ENCODE measurements around the gene DEFB114. TPM values are rescaled to one million over a fixed set of nuclear protein-coding genes. Genes with fewer than 3 reads are reported as not detected.
A peak's percentile ranks its signal among the peaks of the same experiment; 100 is the strongest.

The DEFB114 gene
- total RNA-seq, 1 experiment from 2014 or later, result not detected

DNA sequence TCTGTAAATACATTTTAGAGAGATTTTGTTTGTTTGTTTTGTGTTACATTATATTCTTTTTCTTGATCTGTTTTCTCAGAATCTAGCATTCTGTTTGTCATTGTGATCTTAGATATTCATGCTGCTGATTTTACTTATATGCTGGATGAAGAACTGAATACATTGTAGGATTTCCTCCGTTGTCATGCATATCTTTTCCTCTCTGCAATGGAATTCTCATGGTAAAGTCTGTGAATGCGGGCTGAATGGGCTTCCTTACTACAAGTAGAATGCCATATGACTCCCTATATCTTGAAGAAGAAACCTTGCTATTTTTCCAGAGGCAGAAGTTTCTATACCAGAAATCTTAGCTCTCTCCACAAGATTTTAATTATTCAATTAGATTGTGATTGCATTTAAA is 2.4 kb upstream of the DEFB114 start:
- no peaks in the 10 kb centered on the region for H3K79me2 ChIP-seq (ENCODE audit: insufficient read depth, low read length)
- no peak overlapping the region for H3T11ph ChIP-seq (ENCODE audit: low read length)
- no peak overlapping the region for H3K27ac ChIP-seq (ENCODE audit: insufficient read length, low read depth, low read length)
- H2BK12ac ChIP-seq (ENCODE audit: insufficient read length, low read depth, low read length), result no peak overlapping the region
- no peak overlapping the region for H2BK15ac ChIP-seq (ENCODE audit: low read depth, low read length)
- H2BK120ac ChIP-seq (ENCODE audit: low read depth, low read length, poor library complexity, severe bottlenecking), result no peak overlapping the region
- no CpG with 5 or more reads among the region's 2 CpGs for WGBS (ENCODE audit: extremely low coverage, insufficient read length, low lambda C conversion rate)
- H4K20me1 ChIP-seq (ENCODE audit: control insufficient read depth, insufficient read depth, insufficient read length), result no peaks in the 10 kb centered on the region
- DNase-seq, result no peak
- no peak overlapping the region for H3K56ac ChIP-seq (ENCODE audit: insufficient read length, low read depth, low read length)
- H3K4me2 ChIP-seq (ENCODE audit: insufficient read depth, insufficient read length, low read length), result no peak overlapping the region
- no peaks in the 10 kb centered on the region for H3K9me3 Mint-ChIP-seq
- no peak overlapping the region for H2AFZ ChIP-seq (ENCODE audit: low read length)
- no peak overlapping the region for H4K91ac ChIP-seq (ENCODE audit: insufficient read length, low read depth, low read length)
- no peak for TF ChIP-seq CTCF (conservative IDR thresholded peaks at IDR 0.05)
- H4K5ac ChIP-seq (ENCODE audit: insufficient read length, low read depth, low read length), result no peak overlapping the region
- no peaks in the 10 kb centered on the region for H3K23me2 ChIP-seq (ENCODE audit: insufficient read length, low read depth, low read length, poor library complexity, severe bottlenecking)
- peaks cover 0 to 3% (median 0%) of the 10 kb centered on the region in 3 experiments; a peak in 2 of 7 replicates for H3K36me3 Mint-ChIP-seq (ENCODE audit: insufficient read depth in 1 of 3, low read depth in 3 of 3)
- peaks cover 38 to 44% of the 10 kb centered on the region in 2 experiments for H3K4me1 Mint-ChIP-seq
- no peaks in the 10 kb centered on the region for H3K27me3 Mint-ChIP-seq (ENCODE audit: low read depth)
- no peaks in the 10 kb centered on the region for H3K79me1 ChIP-seq (ENCODE audit: insufficient read depth, low read depth, low read length, poor library complexity, severe bottlenecking)
- H3K23ac ChIP-seq (ENCODE audit: insufficient read length, low read depth, low read length), result no peak overlapping the region
- no peak overlapping the region for H3K9ac ChIP-seq (ENCODE audit: extremely low read depth, insufficient read length, low read length)
- no peak overlapping the region for H3K18ac ChIP-seq (ENCODE audit: insufficient read length, low read depth, low read length)
- peak overlapping the region; percentile 13 to 91 (median 90); a peak in 5 of 7 replicates for H3K27ac Mint-ChIP-seq
- H2BK5ac ChIP-seq (ENCODE audit: insufficient read length, low read length), result no peak overlapping the region
- no peaks in the 10 kb centered on the region for H3K27me3 ChIP-seq (ENCODE audit: insufficient read depth, low read length)
- H2BK20ac ChIP-seq (ENCODE audit: low read depth, low read length, poor library complexity, severe bottlenecking), result no peak overlapping the region
- H2AK5ac ChIP-seq (ENCODE audit: insufficient read length, low read length), result no peak overlapping the region
- H3K9me3 ChIP-seq (ENCODE audit: control insufficient read depth, low read depth, low read length), result no peaks in the 10 kb centered on the region
- no peak overlapping the region for H3K14ac ChIP-seq (ENCODE audit: insufficient read depth, low read length)
- no peak overlapping the region for H3K4ac ChIP-seq (ENCODE audit: low read depth, low read length)
- peak overlapping the region in 1 of 2 experiments; percentile 27; a peak in 1 of 5 replicates for H3K4me3 Mint-ChIP-seq
- no peaks in the 10 kb centered on the region; the same call in 1 of the 2 replicates for H3K4me1 ChIP-seq (ENCODE audit: insufficient read depth, low read length)
- H4K8ac ChIP-seq (replicated peaks; ENCODE audit: insufficient read length, low read depth, low read length), result no peak overlapping the region

All from H9 (cell line).